ENCODE results near the gene FOXO3.

The FOXO3 gene

DNA sequence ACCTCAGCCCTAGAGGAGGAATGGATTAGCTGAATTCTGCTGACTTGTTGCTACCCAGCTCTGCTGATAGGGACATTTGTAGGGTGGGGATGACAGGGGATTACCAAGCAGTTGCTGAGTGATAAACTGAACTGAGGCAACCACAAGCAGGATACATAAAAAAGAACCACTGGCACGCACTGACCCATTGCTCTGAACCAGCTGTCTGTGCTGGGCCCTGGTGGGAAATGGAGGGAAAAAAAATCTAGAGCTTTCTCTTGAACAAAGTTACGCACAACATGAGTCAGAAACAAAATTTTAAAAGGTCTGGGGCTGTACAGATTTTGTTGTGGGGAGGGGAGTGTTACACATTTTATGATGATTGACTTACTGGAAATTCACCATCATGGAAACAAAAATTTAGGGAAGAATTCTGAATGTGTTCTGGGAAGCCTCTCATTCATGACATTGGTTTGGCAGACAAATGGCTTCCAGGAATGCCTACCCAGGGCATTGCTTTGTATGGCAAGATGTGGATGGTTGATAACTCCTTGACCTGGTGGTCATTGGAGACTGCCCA lies 37.7 kb downstream of the FOXO3 start:
- DNase-seq: no peak

DNA sequence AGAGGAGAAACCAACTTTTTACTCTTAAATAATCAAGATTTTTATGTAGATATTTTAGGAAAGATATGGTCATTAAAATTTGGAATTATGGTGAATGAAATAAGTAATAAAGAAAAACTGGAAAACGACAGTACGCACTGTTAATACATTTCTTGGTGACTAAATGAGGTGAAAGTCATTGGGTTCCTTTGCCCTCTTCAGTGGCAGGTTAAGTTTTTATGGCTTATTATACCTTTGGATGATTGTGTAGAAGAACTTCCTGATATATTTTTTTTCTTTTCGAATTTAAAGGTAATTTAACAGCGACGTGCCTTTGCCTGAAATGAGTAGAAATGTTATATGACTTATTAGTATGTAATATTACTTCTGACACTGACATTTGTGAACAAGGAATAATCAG lies 43.4 kb downstream of the FOXO3 start:
- no peak for DNase-seq

DNA sequence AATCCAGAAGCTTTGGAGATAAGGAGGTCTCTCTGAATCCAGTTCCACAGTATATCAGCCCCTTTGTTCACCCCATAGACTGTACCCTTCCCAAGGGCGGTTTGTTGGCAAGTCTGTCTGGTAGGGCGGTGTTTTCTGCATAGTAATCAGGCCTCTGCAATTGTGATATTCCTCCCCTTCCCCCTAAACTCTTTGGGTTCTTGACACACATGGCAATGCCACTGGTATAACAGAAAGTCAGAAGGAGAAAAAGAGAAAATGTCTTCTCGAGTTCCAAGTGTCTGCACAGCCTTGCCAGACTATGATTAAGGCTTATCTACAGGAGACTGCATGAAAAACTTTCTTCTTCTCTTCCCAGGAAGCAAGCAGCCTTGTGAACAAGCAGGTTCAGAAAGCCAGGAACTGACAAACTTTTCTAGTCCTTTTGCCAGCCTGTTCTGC lies 45.6 kb downstream of the FOXO3 start:
- no peak for DNase-seq

DNA sequence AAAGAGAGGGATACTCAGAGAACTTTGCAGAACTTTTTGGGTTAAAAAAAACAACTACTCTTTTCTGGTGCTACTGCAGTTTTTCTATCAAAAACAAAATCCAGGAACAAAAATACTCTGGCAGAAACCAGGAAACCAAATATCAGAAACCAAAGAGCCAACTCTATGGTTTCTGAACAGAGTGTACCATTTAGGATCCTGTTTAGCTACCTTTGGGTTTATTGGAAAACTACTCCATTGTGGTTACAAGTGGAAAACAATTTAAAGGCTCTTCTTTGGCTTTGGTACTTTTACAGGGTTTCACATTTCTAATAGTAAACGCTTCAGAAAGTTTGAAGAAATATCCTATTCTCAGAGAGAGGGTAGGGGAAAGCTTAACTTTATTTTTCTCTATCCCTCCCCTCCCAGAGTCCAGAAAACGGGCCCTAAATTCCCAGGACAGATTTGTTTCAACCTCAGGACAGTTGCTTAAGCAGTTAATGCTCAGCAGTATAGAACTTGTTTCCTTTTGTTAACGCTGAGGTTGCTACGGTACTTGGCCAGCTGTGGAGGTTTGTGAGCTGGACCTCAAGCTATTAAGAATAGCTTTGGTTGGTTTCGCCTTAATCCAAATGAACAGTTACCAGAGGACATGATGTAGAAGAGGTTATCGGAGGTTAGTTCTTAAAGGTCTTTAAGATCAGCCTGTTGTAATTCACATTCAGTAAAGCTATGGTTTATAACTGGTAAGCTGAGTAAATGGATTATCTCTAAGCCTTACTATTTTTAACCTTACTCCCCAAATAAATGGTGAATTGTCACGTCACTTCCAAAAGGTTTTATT lies 47.9 kb downstream of the FOXO3 start:
- DNase-seq: no peak

DNA sequence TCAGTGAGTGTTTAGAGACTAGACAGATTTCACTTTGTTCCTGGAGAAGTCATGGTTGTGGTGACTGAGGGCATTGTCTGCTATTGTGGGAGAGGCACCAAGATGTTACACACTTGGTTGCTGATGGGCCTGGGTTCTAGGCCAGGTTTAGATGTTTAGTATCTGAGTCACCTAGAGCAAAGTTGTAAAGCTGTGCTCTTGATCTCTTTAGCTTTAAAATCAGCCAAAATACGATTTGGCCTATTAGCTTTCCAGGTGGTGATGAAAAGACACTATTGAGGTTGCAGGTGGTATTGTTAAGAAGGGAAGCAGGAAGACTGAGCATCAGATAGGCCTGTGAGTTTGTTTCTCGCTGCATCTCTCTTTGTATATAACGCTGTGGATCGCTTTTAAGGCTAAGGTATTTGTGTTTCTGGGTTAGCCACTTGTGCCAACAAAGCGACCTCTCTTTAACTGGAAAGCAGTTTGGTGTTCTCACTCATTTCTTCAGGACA lies 48.6 kb downstream of the FOXO3 start:
- no peak for DNase-seq

DNA sequence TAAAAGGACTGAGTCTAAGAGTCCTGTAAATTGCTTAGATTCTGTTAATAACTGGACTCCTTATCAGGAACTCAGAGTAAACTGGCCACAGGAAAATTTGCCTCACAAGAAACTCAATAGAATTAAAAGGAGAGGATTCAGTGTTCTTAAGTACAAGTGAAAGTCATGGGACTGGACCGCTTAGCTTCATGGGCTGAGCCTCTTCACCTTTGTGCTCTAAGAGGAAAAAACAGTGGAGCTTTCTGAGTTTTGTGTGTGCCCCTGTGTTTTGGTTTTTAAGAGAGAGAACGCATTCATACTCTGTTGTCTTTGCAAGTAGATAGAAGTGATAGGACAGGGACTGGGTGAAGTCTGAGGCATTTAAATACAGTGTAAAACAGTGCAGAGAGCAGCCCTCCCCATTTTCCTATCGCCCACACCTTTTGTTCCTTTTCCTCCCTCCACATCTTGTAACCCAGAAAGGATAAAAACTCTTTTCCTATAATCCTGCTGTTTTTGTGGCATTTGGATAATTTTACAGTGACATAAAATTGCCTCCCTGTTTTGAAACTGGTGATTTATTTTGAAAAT lies 49.6 kb downstream of the FOXO3 start:
- no peak for DNase-seq

DNA sequence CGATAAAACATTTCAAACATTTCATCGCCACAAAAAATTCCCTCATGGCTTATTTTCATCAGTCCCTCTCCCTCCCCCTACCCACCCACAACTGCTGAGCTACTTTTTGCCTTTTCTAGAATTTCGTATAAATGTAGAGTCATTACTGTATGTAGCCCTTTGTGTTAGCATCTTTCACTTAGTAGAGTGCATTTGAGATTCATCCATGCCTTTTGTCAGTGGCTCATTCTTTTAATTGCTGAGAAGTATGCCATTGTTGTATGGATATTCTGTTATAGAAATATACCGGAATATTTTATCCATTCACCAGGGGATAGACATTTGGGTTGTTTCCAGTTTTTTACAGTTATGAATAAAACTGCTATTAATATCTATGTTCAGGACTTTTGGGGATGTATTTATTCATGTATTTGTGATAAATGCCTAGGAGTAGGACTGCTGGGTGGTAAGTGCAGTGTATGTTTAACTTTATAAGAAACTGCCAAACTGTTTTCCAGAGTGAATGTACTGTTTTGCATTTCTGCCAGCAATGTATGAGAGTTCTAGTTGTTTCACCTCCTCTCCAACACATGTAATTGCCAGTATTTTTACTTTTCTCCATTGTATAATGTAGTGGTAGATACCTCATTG lies 50.4 kb downstream of the FOXO3 start:
- no peak for DNase-seq

DNA sequence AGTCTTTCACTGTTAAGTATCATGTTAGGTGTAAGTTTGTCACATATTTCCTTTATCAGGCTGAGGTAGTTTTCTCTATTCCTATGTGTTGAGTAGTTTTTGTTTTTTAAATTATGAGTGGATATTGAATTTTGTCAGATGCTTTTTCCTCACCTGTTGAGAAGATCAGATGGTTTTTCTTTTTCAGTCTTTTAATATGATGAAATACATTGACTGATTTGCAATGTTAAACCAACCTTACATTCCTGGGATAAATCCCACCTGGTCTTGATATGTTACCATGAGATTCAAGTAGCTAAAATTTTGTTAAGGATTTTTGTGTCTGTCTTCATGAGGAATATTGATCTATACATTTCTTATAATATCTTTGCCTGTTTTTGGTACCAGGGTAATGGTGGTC lies 52.1 kb downstream of the FOXO3 start:
- no peak for DNase-seq

DNA sequence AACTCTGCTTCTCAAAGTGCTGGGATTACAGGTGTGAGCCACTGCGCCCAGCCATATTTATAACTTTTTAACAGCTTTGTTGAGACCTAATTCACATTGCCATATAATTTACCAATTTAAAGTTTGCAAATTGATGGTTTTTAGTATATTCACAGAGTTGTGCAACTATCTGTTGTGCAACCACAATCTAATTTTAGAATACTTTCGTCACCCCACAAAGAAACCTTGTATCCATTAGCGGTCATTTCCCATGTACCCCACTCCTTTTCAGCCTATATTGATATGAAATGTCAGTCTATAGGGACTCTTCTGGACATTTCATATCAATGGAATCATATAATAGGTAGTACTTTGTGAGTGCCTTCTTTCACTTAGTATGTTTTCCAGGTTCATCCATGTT lies 55.8 kb downstream of the FOXO3 start:
- no peak for DNase-seq

DNA sequence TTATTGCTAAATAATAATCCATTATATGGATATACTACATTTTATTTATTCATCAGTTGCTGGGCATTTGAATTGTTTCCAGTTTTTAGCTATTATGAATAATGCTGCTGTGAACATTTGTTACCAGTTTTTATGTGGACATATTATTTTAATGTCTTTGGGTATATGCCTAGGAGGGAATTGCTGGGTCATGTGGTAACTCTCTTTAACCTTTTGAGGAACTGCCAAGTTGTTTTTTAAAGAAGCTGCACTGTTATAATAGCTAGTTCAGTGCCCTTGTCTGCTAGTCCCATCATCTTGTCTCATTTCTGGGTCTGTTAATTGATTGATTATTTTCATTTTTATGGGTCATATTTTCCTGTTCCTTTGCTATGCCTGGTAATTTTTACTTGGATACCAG lies 56.3 kb downstream of the FOXO3 start:
- no peak for DNase-seq

DNA sequence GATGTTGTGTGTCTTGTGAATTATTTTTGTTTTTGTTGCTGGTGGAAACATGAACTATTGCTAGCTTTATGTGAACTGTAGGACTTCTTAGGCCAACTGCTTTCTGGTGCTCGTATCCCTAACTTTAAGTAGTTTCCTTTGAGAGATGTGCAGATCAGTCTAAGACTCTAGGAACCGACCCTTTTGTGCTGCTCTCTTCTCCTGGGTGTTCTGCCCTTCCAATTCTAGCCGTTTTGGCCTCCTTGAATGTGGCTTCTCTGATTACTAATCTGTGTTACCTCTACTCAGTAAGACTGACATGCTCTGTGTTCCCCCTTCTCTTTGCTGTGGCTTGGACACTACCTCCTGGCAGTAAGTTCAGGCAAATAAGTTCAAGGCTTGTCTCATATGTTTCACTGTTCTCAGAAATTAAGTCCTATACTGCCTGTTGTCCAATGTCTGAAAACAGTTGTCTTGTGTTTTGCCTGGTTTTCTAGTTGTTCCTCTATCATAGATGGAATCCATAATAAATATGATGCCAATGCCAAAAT lies 58.0 kb downstream of the FOXO3 start:
- DNase-seq: no peak

DNA sequence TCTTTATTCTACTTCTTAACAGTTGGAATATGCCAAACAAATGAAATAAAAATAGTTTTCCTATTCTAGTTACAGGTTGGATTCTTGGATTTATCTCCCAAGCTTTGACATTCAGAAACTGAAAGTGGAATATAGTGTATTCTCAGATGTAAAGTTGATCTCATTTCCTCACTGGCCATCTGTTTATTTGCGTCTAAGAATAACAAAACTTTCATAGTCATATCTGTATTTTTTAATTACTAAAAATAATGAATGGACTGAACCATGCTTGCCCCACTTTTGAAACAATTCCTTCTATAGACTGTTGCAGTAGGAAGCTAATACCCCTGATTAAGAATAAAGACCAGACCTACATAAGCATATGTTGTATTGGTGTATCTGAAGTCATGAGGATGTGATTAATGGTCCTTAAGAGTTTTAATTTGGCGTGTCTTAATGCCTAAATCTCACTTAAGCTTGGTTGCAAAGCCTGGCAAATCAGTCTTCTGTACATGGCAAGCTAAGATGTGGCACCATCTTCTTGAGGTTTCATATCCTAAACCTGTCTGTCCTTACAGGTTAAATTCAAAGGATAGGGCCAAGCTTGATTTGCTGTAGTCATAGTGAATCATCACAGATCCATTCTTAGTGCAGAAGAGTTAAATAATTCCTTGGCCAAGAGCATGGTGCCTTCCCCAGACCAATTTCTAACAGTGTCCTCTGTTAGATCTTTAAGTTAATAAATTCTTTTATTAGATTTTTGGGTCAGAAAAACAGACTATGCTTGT lies 58.9 kb downstream of the FOXO3 start:
- no peak for DNase-seq

DNA sequence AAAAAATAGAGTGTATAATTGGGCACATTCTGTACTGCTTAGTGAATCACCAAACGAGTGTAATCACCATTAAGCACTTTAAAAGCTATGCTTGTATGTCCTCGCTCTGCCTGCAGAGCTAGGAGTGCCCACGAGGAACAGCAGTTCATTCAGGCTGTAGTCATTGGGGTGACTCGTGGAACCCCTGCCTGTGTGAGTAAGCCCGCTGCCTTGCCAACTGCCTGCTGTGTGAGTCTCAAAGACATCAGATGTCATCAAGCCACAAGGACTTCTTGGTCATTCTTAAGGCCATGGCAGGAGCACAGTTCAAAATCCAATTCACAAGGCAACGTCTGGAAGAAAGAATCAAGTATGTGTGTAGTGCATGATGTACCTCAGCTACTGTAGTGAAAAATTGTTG lies 60.4 kb downstream of the FOXO3 start:
- no peak for DNase-seq

DNA sequence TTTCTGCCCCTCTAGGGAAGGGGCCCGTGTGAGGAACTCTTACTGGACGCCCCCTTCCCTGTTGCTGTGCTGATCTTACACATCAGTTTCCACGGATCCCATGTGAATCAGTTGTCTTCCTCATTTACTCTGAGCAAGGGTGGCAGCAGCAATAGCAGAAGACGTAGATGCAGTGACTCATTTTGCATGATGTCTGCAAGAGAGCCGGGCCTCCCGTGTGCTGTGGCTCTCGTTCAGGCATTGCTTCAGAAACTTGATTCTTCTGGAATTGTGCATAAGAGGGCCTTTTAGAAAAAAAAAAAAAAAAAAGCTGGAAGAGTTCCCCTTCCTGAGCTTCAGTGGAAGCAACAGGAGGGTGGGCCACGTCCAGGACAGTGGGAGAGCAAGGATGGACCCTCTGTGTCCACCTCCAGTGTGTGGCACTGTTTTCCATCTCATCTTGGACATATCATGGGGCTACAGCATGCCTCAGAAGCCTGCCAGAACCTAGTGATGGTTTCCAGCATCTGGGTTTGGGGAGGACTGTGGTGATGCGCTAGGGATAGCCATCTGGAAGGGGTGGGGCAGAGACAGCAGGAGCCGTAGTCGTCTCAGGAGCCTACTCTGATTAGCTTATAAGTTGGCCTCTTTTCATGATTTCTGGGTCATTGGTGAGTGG lies 62.1 kb downstream of the FOXO3 start:
- no peak for DNase-seq

DNA sequence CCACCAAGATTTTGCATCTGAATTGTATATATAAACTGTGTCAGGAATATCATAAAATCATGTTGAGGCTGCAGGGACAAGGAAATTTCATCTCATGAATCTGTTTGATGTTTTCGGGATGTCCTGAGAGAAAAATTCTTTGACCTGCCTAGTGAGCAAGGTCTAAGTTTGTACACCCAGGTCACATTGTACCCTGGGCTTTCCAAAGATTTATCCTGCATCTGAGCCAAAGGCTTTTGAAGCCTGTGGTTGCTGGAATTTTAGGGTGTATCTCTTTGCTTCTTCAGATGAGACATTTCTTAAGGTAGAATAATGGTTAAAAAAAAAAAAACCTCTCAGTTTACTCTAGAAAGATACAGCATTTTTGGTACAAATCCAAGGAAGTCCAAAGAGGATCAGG lies 63.3 kb downstream of the FOXO3 start:
- no peak for DNase-seq

DNA sequence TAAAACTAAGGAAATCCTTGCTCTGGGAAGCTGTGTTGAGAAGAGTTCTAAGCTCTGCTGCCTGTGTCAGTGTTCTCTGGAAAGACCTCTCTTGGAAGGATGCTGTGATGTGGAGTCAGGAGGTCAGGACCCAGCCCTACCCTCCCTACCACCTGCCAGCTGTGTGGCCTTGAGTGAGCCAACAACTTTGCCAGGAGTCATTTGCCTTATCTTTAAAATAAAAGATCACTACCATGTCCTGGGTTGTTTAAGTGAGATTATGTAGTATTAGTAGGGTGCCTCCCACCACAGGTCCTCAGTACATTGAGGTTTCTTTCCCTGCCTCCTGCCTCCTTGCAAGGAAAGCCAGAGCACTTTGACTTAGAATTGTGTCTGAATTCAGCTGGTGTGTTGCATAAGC lies 64.9 kb downstream of the FOXO3 start:
- no peak for DNase-seq

DNA sequence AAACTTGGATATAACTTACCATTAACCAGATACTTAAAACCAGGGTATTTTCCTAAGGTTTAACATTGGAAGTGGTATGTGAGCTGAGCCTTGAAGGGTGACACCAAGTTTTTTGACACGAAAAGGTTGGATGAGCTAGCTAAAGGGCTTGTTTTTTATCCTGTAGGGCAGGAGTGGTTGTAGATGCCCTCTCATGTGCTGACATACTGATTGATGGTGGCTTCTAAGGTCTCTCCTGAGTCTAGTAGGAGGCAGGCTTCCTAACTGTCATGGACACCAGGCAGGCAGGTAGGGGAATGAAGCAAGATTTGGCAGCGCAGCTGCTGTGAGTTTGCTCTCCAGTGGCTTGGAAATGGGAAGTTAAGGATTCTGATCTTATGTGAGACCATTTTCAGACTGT lies 66.1 kb downstream of the FOXO3 start:
- DNase-seq: no peak

DNA sequence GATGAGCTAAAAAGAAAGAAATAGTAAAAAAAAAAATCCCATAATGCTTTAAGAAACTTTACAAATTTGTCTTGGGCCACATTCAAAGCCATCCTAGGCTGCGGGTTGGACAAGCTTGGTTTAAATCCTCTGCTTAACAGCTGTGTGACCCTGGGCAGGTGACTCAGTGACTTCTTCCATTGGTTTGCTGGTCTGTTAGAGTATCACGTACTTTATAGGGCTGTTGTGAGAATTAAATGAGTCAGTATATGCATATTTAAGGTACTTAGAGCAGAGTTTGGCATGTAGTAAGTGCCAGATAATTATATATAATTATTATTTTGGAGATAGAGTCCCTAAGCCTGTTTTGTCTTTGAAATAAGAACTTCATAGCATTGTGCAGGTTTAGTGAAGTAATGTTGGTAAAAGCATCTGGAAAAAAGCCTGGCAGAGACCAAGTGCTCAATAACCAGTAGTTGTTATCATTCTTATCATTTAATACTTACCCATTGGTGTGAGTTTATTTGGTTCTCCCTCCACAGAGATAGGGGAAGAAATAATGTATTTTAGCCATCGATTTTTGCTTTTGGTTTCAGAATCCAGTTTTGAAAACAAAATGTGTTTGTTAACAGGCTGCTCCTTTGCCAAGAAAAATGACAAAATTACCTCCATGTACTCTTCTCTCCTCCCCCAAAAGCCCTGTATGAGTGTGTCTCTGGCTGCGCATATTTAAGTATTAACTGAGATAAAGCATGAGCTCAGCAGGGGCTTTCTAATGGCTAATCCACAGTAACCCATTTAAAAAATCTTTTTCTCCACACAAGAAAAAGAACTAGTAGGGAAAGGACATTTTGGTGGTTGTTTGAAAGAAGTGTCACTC lies 67.2 kb downstream of the FOXO3 start:
- DNase-seq: no peak

DNA sequence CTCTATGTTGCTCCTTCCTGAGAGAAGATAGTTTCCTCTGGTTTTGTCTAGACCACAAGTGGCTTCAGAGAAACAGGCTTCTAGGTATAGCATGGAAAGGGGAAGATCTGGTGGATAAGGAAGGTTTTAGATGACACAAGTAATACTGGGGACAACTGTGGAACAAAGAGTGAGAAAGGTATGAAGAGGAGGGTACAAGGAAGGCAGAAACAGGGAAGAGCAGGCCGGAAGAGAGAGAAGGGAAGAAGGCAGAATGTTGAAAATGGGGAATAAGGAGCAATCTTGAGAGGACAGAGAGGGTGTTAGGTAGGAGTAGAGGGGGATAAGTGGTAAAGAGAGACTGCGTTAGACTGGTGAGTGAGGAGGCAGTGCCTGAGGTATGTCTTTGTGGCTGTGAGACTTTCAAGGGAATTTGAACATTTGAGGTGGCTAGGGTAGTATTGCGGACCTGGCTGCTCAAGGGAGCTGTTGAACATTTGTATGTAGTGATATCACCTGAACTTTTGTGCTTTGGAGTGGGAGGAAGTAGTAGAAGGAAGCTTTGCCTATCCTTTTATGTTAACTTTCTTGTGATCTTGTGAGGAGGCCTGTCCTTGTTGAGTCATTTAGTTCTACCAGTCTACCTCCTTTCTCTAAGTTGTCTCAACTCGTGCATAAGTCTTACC lies 69.5 kb downstream of the FOXO3 start:
- no peak for DNase-seq

DNA sequence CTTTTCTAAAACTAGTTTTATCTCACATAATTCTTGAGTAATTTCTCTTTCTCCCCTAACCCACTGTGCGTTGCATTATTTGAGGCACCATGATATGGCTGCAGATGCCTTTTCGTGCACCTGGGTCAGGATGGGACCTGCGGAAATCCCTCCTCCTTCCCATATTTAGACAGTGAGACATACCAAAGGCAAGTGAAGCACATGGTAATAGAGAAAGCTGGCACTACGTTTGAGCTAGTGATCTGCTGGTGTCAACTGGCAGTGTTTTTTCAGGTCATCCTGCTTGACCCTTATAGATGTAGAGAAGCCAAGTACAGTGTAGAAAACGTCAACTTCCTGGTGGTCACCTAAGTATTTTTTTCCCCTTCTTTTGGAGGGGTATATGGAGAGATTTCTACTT lies 71.7 kb downstream of the FOXO3 start:
- DNase-seq: no peak

DNA sequence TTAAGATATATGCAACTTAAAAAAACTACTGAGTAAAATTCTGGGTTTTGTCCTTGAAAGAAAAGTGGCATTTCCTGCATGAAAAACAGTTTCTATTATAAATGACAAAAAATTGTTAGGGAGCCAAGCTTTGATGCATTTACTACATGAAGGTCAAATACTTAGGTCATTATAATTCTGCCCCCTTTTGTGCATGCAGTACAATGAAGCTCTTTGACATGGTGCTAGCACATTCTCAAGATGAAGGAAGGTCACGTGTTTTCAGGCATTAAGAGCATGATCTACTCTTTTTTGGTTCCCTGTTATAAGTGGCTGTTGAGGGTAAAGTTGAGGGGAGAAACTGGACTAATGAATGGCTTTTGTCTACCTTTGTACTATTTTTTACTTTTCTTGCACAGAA lies 72.7 kb downstream of the FOXO3 start:
- DNase-seq: no peak

Data from activated effector memory CD4-positive, alpha-beta T cell treated with Interleukin-2 at 50 U/mL for 16 hours (primary cell).